Astrocyte (in vitro differentiated cells and primary cell): ENCODE measurements around the gene DCUN1D4.

ENCODE experiments used
- CTCF ChIP-seq: IDR thresholded peaks from 2 replicates; pipeline ENCODE4 v1.5.1; 2011; ENCODE audit warnings: low read depth, mild to moderate bottlenecking, inconsistent platforms, low read length, moderate library complexity; ENCODE audit not compliant: insufficient read depth
- EZH2 ChIP-seq: IDR thresholded peaks from 2 replicates; pipeline ENCODE4 v1.6.1; 2012; ENCODE audit warnings: mild to moderate bottlenecking, low read length, inconsistent platforms; ENCODE audit not compliant: insufficient read depth

- TF ChIP-seq CTCF (no peak), EZH2 (no peak)
Observed at GRCh38 chr4:51845711-51846110, 2.8 kb downstream of the DCUN1D4 start.
